LNCaP clone FGC (cell line): Measurements from ENCODE around the gene ADAR.

Experiments
- DNase-seq: peaks from one replicate; pipeline ENCODE4 v3.0.0-alpha.2; 2011; ENCODE audit warnings: low read depth
- H3K4me3 ChIP-seq: 2 replicates; pipeline ENCODE4 v1.5.1; 2011; ENCODE audit warnings: mild to moderate bottlenecking, low read depth, low read length, control low read depth
- TF ChIP-seq, protein P1 (sequence below): IDR thresholded peaks from 2 replicates; pipeline ENCODE4 v1.5.1; 2012; ENCODE audit warnings: mild to moderate bottlenecking; ENCODE audit not compliant: control insufficient read depth, insufficient read depth; ENCODE audit errors: extremely low read depth

ADAR gene

DNA sequence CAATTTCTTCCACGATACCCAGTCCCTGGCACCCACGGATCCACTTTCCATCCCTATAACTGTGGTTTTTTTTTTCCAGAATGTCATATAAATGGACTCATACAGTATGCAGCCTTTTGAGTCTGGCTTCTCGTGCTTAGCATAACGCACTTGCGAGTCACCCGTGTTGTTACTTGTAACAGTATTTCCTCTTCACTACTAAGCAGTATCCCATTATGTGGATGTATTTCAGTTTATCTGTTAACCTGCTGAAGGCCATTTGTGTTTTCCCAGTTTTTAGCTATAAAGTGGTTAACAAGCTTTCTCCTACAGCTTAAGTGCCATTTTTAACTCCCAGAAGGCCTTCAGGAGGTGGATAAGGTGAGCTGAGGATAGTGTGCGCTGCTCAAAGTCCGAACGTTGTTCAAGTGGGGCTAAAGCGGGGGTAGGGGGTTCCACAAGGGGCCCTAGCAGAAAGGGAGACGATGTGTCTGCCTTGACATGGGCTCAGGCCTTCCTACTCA is 829 bp downstream of the ADAR start:
- DNase-seq = no peak
- peak overlapping the region; percentile 72 for H3K4me3 ChIP-seq
- TF ChIP-seq, protein P1, sequence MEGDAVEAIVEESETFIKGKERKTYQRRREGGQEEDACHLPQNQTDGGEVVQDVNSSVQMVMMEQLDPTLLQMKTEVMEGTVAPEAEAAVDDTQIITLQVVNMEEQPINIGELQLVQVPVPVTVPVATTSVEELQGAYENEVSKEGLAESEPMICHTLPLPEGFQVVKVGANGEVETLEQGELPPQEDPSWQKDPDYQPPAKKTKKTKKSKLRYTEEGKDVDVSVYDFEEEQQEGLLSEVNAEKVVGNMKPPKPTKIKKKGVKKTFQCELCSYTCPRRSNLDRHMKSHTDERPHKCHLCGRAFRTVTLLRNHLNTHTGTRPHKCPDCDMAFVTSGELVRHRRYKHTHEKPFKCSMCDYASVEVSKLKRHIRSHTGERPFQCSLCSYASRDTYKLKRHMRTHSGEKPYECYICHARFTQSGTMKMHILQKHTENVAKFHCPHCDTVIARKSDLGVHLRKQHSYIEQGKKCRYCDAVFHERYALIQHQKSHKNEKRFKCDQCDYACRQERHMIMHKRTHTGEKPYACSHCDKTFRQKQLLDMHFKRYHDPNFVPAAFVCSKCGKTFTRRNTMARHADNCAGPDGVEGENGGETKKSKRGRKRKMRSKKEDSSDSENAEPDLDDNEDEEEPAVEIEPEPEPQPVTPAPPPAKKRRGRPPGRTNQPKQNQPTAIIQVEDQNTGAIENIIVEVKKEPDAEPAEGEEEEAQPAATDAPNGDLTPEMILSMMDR = no peak

DNA sequence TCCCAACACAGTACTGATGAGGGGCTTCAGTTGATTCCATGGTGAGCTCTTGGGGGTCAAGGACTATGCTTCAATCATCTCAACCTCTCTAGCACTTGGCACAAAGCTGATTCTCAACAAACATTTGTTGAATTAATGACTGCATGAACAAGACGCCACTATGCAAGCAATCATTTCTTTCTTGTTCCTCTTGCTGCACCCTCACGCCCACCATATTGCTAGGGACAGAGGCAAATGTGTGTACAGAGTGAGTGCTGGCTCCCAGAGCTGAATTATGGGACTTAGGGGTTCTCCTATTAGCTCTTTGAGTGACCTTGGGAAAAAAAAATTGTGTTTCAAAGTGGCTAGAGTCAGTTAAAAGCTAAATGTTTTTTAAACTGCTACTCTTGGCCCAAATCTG is 2.5 kb downstream of the ADAR start:
- no peak for DNase-seq

DNA sequence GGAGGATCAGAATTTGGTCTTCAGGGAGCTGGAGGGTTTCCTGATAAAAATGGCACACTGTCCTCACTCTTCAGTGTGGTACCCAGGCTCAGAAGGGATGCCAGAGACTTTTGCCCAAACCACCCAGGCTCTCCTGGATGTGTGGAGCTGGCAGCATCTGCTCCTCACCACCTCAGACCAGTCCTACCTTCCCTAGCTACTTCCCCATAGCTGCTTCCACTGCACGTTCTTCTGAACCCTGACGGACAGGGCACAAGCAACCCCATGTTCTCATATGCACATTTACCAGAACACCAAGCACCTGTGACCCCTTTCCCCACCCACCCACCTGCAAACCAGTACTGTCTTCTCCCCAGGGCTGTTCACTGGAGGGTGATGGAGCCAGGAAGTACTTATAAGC is 4.7 kb downstream of the ADAR start:
- DNase-seq = no peak
- TF ChIP-seq, protein P1 = no peak
- H3K4me3 ChIP-seq = no peak overlapping the region

More for the DNA sequence above, 2.5 kb downstream of the ADAR start:
- TF ChIP-seq, protein P1 = no peak
- no peak overlapping the region for H3K4me3 ChIP-seq

DNA sequence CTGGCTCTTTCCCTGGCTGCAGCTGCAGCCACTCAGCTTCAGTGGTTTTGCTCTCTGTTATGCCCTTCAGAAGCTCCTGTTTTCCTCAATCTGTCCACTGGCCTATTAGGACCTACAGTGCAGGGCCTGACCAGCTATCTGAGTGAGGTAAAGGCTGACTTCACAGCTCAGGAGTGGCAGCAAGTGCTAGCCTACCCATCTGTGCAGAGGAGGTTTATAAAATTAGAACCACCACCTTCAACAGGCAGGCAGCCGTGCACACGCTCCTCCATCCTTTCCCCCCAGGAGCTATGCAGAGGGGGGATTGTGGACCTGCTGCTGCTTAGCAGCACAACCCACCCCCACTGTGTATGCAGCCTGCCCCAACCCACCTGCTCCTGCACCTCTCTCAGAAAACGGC is 8.3 kb downstream of the ADAR start:
- no peak overlapping the region for H3K4me3 ChIP-seq
- TF ChIP-seq, protein P1 = no peak
- DNase-seq = no peak

DNA sequence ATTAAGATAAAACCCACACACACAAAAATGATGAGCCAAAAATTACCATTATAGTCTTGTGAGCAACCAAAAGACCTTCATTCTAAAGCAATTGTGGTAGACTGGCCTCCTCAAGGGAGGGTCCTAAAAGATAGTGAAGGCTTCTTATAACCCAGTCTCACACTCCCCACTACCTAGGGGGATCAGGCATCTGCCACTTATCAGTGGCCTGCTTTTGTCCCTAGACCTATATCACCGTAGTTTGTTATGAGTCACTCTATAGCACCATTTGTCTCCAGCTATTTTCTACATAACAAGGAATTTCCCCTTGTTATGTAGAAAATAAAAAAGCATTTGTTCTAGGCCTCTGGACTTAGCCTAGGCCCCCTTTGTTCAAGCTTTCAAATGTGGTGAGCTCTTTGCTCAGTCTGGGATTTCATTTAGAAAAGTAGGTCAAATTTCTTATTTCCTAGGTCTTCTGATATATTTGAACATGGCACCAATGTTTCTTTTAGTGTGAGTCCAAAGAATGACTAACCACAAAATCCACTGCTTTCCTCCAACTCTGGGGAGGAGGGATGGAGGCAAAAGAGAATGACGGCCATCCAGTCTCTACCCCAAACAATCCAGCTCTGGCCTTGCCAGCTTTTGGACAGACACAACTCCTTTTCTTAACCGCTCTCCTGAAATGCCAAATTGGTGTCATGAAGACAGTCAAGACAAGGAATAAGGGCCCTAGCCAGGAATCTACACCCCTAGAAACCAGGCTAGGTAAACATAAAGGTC is 8.9 kb downstream of the ADAR start:
- TF ChIP-seq, protein P1 = no peak

DNA sequence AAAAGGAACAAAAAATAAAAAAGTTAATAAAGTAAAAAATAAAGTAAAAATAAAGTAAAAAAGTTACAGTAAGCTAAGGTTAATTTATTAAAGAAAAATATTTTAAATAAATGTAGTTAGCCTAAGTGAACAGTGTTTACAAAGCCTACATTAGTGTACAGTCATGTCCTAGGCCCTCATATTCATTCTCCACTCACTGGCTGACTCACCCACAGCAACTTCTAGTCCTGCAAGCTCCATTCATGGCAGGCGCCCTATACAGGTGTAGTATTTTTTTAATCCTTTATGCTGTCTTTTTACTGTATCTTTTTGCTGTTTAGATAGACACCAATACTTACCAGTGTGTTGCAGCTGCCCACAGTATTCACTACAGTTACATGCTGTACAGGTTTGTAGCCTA is 12.4 kb downstream of the ADAR start:
- no peak overlapping the region for H3K4me3 ChIP-seq
- TF ChIP-seq, protein P1 = no peak
- DNase-seq = no peak

More for the DNA sequence above, 8.9 kb downstream of the ADAR start:
- DNase-seq = no peak
- H3K4me3 ChIP-seq = no peak overlapping the region

DNA sequence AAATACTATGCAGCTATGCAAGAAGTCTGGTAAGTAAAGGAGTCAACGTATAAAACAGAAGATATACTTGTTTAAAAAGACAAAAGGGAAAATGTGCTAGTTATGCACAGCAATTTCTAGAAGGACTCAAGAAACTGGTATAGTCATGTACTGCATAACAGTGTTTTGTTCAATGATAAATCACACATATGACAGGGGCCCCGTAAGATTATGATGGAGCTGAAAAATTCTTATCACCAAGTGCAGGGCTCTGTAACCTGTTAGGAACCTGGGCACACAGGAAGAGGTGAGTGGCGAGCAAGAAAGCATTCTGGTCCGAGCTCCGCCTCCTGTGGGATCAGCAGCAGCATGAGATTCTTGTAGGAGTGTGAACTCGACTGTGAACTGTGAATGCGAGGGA is 13.2 kb downstream of the ADAR start:
- no peak overlapping the region for H3K4me3 ChIP-seq
- no peak for DNase-seq
- TF ChIP-seq, protein P1 = no peak
